GM12878 (cell line): ENCODE results near the gene PPM1N. TPM values are rescaled to one million over a fixed set of nuclear protein-coding genes. Genes with fewer than 3 reads are reported as not detected.

Experiments
- ATAC-seq: fragments of 200-7000 bp; cut with Tn5 transposase; 3 replicates; pipeline ENCODE4 v1.9.1; 2020; ENCODE audit warnings: mild to moderate bottlenecking, moderate library complexity
- BruUV-seq: library from RNA; stranded (reverse); fragments of 400-500 nt; replicated peaks from 2 replicates; lab custom pipeline; 2021; lab: Mats Ljungman, UMichigan
- CTCF ChIA-PET: fragments of 300-600 bp; sonication (Branson Sonifier 250); formaldehyde crosslinking; extraction: SDS; loops from one replicate; lab custom pipeline; 2021; ENCODE audit warnings: inconsistent platforms; lab: Yijun Ruan, JAX
- POLR2A ChIA-PET: fragments of 350-600 bp; formaldehyde crosslinking; extraction: SDS; loops from one replicate; lab custom pipeline; 2021; ENCODE audit warnings: inconsistent platforms; lab: Charles Lee
- RAD21 ChIA-PET: fragments of 300-600 bp; sonication (Branson Sonifier 250); formaldehyde crosslinking; loops from one replicate; lab custom pipeline; 2023; ENCODE audit warnings: antibody characterized with exemption; ENCODE audit not compliant: unreplicated experiment; lab: Charles Lee
- SMC1A ChIA-PET: fragments of 300-600 bp; sonication (Branson Sonifier 250); formaldehyde crosslinking; loops from one replicate; lab custom pipeline; 2023; ENCODE audit not compliant: unreplicated experiment, uncharacterized antibody; lab: Charles Lee
- DNase-seq: peaks from one replicate; pipeline ENCODE4 v3.0.0-alpha.2; 2011; ENCODE audit warnings: low read depth, low spot score
- FAIRE-seq: peaks from 3 replicates; lab custom pipeline; 2011; peaks lifted over from hg19 to GRCh38; lab: Jason Lieb, UNC
- H2AFZ ChIP-seq: 2 replicates; pipeline ENCODE4 v1.6.0; 2011; ENCODE audit warnings: low read depth, low read length, control low read depth; ENCODE audit not compliant: control insufficient read depth
- H3K27ac ChIP-seq: 2 replicates; pipeline ENCODE4 v1.5.1; 2011; ENCODE audit warnings: control low read depth; ENCODE audit not compliant: control insufficient read depth, insufficient read depth
- H3K27me3 ChIP-seq, 2 experiments: replicated peaks in 1 of 2; 2 replicates each; pipeline versions ENCODE4 v1.6.0 to v1.6.1; 2011; ENCODE audit warnings: low read length in 1 of 2; ENCODE audit not compliant: control insufficient read depth in 2 of 2, insufficient read depth in 2 of 2
- H3K36me3 ChIP-seq, 2 experiments: 2 replicates each; pipeline ENCODE4 v1.5.1; 2011; ENCODE audit warnings: low read length in 1 of 2; ENCODE audit not compliant: control insufficient read depth in 2 of 2, insufficient read depth in 2 of 2
- H3K4me1 ChIP-seq: 2 replicates; pipeline ENCODE4 v1.6.1; 2011; ENCODE audit warnings: mild to moderate bottlenecking, low read length, moderate library complexity, mixed read lengths; ENCODE audit not compliant: control insufficient read depth, insufficient read depth
- H3K4me2 ChIP-seq: 2 replicates; pipeline ENCODE4 v1.6.0; 2011; ENCODE audit warnings: control low read depth; ENCODE audit not compliant: control insufficient read depth, insufficient read depth
- H3K4me3 ChIP-seq: fragments of 200-600 bp; sonication (generic); 2 replicates; pipeline ENCODE4 v1.5.1; 2016
- H3K79me2 ChIP-seq: 2 replicates; pipeline ENCODE4 v1.6.0; 2011; ENCODE audit warnings: low read length; ENCODE audit not compliant: control insufficient read depth, insufficient read depth
- H3K9ac ChIP-seq: 2 replicates; pipeline ENCODE4 v1.8.0; 2011; ENCODE audit warnings: low read length, control low read depth, mixed read lengths; ENCODE audit not compliant: control insufficient read depth, insufficient read depth
- H3K9me3 ChIP-seq: replicated peaks from 3 replicates; pipeline ENCODE4 v1.5.1; 2011; ENCODE audit warnings: mild to moderate bottlenecking, low read length; ENCODE audit not compliant: control insufficient read depth, insufficient read depth
- H4K20me1 ChIP-seq: 2 replicates; pipeline ENCODE4 v1.6.0; 2011; ENCODE audit not compliant: control insufficient read depth, insufficient read depth
- ATF3 ChIP-seq: IDR thresholded peaks from 2 replicates; pipeline ENCODE4 v1.6.1; 2011; ENCODE audit warnings: low read depth, mild to moderate bottlenecking, low read length, moderate library complexity, borderline replicate concordance; ENCODE audit errors: extremely low read depth
- CBX5 ChIP-seq: sonication (generic); IDR thresholded peaks from 2 replicates; pipeline ENCODE4 v1.6.1; 2016; ENCODE audit warnings: low read depth, moderate library complexity, mild to moderate bottlenecking, inconsistent platforms
- HDAC2 ChIP-seq: fragments of 200-600 bp; sonication (generic); IDR thresholded peaks from 2 replicates; pipeline ENCODE4 v1.6.1; 2017
- MYC ChIP-seq: IDR thresholded peaks from 2 replicates; pipeline ENCODE4 v1.6.1; 2011; ENCODE audit warnings: mild to moderate bottlenecking, low read length, moderate library complexity, inconsistent platforms; ENCODE audit not compliant: insufficient read depth, insufficient replicate concordance, insufficient read length, severe bottlenecking
- RBBP5 ChIP-seq: fragments of 200-600 bp; sonication (generic); conservative IDR thresholded peaks from 2 replicates; pipeline ENCODE4 v1.6.1; 2016
- TARDBP ChIP-seq: IDR thresholded peaks from 2 replicates; pipeline ENCODE4 v1.6.1; 2016; ENCODE audit warnings: borderline replicate concordance
- WRNIP1 ChIP-seq: IDR thresholded peaks from 2 replicates; pipeline ENCODE4 v1.6.1; 2011; ENCODE audit warnings: low read depth, low read length, improper control_type of control experiment, borderline replicate concordance
- ZBED1 ChIP-seq: IDR thresholded peaks from 2 replicates; pipeline ENCODE4 v1.6.1; 2016; ENCODE audit warnings: borderline replicate concordance
- whole genome bisulfite sequencing: methylation state at CpG from one replicate; pipeline ENCODE4 v1.1.6; 2016; ENCODE audit warnings: low lambda C conversion rate; ENCODE audit not compliant: insufficient replicate concordance, insufficient coverage; ENCODE audit errors: missing lambda C conversion rate; 5-methylcytosine and 5-hydroxymethylcytosine counted together
- in situ Hi-C: fragments of 300-500 bp; cut with MboI; formaldehyde crosslinking; loops from 9 replicates; pipeline ENCODE4 v1.14.3; 2018; ENCODE audit warnings: mixed read lengths
- intact Hi-C: fragments of 100-400 bp; cut with micrococcal nuclease; formaldehyde crosslinking; loops from one replicate; pipeline ENCODE4 v1.14.2; 2022; ENCODE audit not compliant: unreplicated experiment
- polyA plus RNA-seq, 11 experiments: library from polyadenylated mRNA; depleted of rRNA in 4 of 11; unstranded in 6 of 11; stranded (reverse) in 5 of 11; fragments of >200 nt; fragmentation: Nextera tagmentation in 4 of 11; fragmentation: Illumina TruSeq in 1 of 11; extraction: Ambion mirVana in 4 of 11; extraction: Trizol in 1 of 11; gene quantifications; 1 replicate in 1 of 11; 2 replicates in 10 of 11; pipeline versions ENCODE4 v1.2.1 to v1.2.3, GENCODE V29; 2011 to 2016; ENCODE audit warnings: inconsistent platforms in 2 of 11, missing spikeins in 2 of 11, low read depth in 1 of 11
- total RNA-seq, 4 experiments: library from RNA; depleted of rRNA in 3 of 4; stranded (reverse); fragments of >200 nt in 3 of 4; fragmentation: Illumina TruSeq in 1 of 4; extraction: Trizol in 1 of 4; gene quantifications; 2 replicates each; pipeline versions ENCODE4 v1.2.1 to v1.2.3, GENCODE V29; 2013 to 2021
- TF ChIP-seq, protein P1 (sequence below): fragments of 450-650 bp; IDR thresholded peaks from 2 replicates; pipeline ENCODE4 v1.6.1; 2017; ENCODE audit warnings: borderline replicate concordance
- TF ChIP-seq, protein P2 (sequence below): IDR thresholded peaks from 2 replicates; pipeline ENCODE4 v1.6.1; 2012; ENCODE audit warnings: low read depth, low read length, improper control_type of control experiment

PPM1N gene
- total and polyA plus RNA-seq, 10 of the 15 experiments (the other 5 are each of a cell fraction or from before 2014, with no cell fraction given): 1.6 to 5.4 (median 3.7) TPM

- TF ChIP-seq, protein P1, sequence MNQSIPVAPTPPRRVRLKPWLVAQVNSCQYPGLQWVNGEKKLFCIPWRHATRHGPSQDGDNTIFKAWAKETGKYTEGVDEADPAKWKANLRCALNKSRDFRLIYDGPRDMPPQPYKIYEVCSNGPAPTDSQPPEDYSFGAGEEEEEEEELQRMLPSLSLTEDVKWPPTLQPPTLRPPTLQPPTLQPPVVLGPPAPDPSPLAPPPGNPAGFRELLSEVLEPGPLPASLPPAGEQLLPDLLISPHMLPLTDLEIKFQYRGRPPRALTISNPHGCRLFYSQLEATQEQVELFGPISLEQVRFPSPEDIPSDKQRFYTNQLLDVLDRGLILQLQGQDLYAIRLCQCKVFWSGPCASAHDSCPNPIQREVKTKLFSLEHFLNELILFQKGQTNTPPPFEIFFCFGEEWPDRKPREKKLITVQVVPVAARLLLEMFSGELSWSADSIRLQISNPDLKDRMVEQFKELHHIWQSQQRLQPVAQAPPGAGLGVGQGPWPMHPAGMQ: no peak
- TF ChIP-seq, protein P2, sequence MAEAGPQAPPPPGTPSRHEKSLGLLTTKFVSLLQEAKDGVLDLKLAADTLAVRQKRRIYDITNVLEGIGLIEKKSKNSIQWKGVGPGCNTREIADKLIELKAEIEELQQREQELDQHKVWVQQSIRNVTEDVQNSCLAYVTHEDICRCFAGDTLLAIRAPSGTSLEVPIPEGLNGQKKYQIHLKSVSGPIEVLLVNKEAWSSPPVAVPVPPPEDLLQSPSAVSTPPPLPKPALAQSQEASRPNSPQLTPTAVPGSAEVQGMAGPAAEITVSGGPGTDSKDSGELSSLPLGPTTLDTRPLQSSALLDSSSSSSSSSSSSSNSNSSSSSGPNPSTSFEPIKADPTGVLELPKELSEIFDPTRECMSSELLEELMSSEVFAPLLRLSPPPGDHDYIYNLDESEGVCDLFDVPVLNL: no peak
- TF ChIP-seq MYC (no peak), ZBED1 (no peak), WRNIP1 (no peak), HDAC2 (no peak), ATF3 (no peak), RBBP5 (no peak), TARDBP (no peak), CBX5 (no peak)
- no peak overlapping the region for H3K27ac ChIP-seq
- no TSS peak for BruUV-seq
- WGBS: 29% methylated on average over 5 of the region's 5 CpGs
- H4K20me1 ChIP-seq: no peaks in the 10 kb centered on the region
- no peak for FAIRE-seq
- ChIA-PET RAD21 (interaction anchor here (1.5 kb wide), 1 partner anchor 159 kb away, joined by 3 read pairs; no protein-coding TSS in a partner anchor), POLR2A (interaction anchor here (1.2 kb wide), 1 partner anchor 25 kb away, joined by 3 read pairs; no protein-coding TSS in a partner anchor), CTCF (interaction anchor here (0.6 to 0.7 kb wide), 2 partner anchors 40 to 67 kb away, joined by 3 read pairs; no protein-coding TSS in a partner anchor), SMC1A (no interaction called here)
- H3K4me1 ChIP-seq: peaks cover 4% of the 10 kb centered on the region
- no peak overlapping the region for H2AFZ ChIP-seq
- intact Hi-C loops: loop anchor here (10.0 kb wide), 1 partner anchor 388 kb away; the partner anchor contains the start of gene PPP1R37
- no peak overlapping the region for H3K9ac ChIP-seq
- H3K9me3 ChIP-seq: no peaks in the 10 kb centered on the region
- ATAC-seq: no peak
- DNase-seq: no peak
- no peaks in the 10 kb centered on the region for H3K27me3 ChIP-seq
- H3K4me2 ChIP-seq: no peak overlapping the region
- in situ Hi-C loops: no loop called here
- H3K79me2 ChIP-seq: no peaks in the 10 kb centered on the region
- H3K4me3 ChIP-seq: no peak overlapping the region
- no peaks in the 10 kb centered on the region for H3K36me3 ChIP-seq
Observed at GRCh38 chr19:45483033-45483432, 15.2 kb upstream of the PPM1N start.
